ENCODE results near the gene KIF26B. TPM values are rescaled to one million over a fixed set of nuclear protein-coding genes. Genes with fewer than 3 reads are reported as not detected.
A peak's percentile ranks its signal among the peaks of the same experiment; 100 is the strongest.

Gene KIF26B
- total and polyA plus RNA-seq, 2 donors: 0.43 to 1.6 TPM

DNA sequence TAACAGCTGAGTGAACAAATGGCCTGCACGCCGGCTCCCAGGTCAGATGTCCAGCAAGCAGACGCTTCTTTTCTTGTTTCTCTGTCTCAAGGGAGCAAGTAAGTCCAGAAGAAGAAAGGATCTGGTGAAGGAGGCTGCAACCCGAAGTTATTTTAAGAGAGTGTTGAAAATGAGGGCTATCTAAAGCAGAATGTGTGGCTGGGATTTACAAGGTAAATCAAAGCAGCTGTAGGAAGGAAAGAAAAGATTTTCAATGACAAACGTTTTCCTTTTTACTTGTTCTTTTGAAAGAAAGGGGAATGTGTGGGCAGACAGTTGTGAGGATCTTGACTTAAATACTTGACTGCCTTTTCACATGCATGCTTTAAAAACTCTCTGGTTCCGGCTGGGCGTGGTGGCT, 311.5 kb downstream of the KIF26B start:
- Histone ChIP-seq H3K4me3 (ENCODE audit: low read length in 2 of 2) (no peak overlapping the region), H3K27me3 (ENCODE audit: control insufficient read depth in 2 of 2, insufficient read depth in 1 of 2, low read length in 1 of 2) (peaks cover 0 to 4% of the 10 kb centered on the region in 2 donors), H3K27ac (ENCODE audit: low read depth in 1 of 2, low read length in 1 of 2) (no peak overlapping the region), H3K4me1 (ENCODE audit: control insufficient read depth in 2 of 2, insufficient read depth in 2 of 2, low read length in 2 of 2) (no peaks in the 10 kb centered on the region), H3K36me3 (ENCODE audit: control insufficient read depth in 2 of 2, insufficient read depth in 2 of 2, low read length in 1 of 2) (no peaks in the 10 kb centered on the region), H3K9me3 (ENCODE audit: control insufficient read depth in 2 of 2, insufficient read depth in 1 of 2, low read length in 1 of 2) (no peaks in the 10 kb centered on the region)
- WGBS: 72% methylated on average over 7 of the region's 7 CpGs
- DNase-seq (ENCODE audit: low read depth in 6 of 9, low spot score in 9 of 9): no peak

DNA sequence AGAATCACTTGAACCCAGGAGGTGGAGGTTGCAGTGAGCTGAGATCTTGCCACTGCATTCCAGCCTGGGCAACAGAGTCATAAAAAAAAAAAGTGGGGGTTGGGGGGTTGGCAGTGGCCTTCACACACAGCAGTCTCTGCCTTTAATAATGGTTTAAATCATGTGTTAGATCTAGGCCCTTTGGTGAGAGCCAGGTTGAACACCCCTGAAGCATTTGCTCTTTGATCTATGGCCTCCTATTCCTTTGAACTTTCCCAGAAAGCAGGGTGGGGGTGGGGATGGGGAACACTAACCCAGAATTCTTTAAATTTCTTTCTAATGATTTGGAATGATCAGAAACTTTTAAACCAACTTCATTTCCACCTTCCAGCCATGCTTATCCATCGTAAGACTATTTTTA, 313.0 kb downstream of the KIF26B start:
- Histone ChIP-seq H3K27me3 (ENCODE audit: control insufficient read depth in 2 of 2, insufficient read depth in 1 of 2, low read length in 1 of 2) (peaks cover 0 to 4% of the 10 kb centered on the region in 2 donors), H3K4me1 (ENCODE audit: control insufficient read depth in 2 of 2, insufficient read depth in 2 of 2, low read length in 2 of 2) (no peaks in the 10 kb centered on the region), H3K9me3 (ENCODE audit: control insufficient read depth in 2 of 2, insufficient read depth in 1 of 2, low read length in 1 of 2) (no peaks in the 10 kb centered on the region), H3K36me3 (ENCODE audit: control insufficient read depth in 2 of 2, insufficient read depth in 2 of 2, low read length in 1 of 2) (no peaks in the 10 kb centered on the region), H3K4me3 (ENCODE audit: low read length in 2 of 2) (no peak overlapping the region), H3K27ac (ENCODE audit: low read depth in 1 of 2, low read length in 1 of 2) (no peak overlapping the region)
- 100% methylated on average over 1 of the region's 1 CpG for WGBS
- DNase-seq (ENCODE audit: low read depth in 6 of 9, low spot score in 9 of 9): no peak

DNA sequence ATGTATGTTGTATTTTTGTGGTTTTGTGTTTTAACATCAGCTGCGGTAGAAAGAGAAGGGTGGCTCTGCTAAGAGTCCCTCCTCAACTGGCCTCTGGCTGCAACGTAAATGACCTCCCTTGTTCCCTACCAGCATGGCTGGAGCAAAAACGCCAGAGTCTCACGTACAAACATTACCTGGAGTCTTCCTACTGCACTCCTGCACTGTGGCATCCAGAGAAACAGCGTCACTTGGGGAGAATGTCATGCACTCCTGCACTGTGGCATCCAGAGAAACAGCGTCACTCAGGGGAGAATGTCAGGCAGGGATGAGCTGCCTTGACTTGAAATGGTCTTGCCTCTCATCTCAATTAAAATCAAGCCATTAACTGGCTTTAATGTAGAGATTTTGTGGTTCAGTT, 314.2 kb downstream of the KIF26B start:
- Histone ChIP-seq H3K27ac (ENCODE audit: low read depth in 1 of 2, low read length in 1 of 2) (peak overlapping the region in 1 of 2 donors; percentile 5), H3K27me3 (ENCODE audit: control insufficient read depth in 2 of 2, insufficient read depth in 1 of 2, low read length in 1 of 2) (peaks cover 0 to 4% of the 10 kb centered on the region in 2 donors), H3K9me3 (ENCODE audit: control insufficient read depth in 2 of 2, insufficient read depth in 1 of 2, low read length in 1 of 2) (no peaks in the 10 kb centered on the region), H3K36me3 (ENCODE audit: control insufficient read depth in 2 of 2, insufficient read depth in 2 of 2, low read length in 1 of 2) (no peaks in the 10 kb centered on the region), H3K4me3 (ENCODE audit: low read length in 2 of 2) (no peak overlapping the region), H3K4me1 (ENCODE audit: control insufficient read depth in 2 of 2, insufficient read depth in 2 of 2, low read length in 2 of 2) (no peaks in the 10 kb centered on the region)
- DNase-seq (ENCODE audit: low read depth in 6 of 9, low spot score in 9 of 9): no peak
- 92% methylated on average over 6 of the region's 6 CpGs for WGBS

DNA sequence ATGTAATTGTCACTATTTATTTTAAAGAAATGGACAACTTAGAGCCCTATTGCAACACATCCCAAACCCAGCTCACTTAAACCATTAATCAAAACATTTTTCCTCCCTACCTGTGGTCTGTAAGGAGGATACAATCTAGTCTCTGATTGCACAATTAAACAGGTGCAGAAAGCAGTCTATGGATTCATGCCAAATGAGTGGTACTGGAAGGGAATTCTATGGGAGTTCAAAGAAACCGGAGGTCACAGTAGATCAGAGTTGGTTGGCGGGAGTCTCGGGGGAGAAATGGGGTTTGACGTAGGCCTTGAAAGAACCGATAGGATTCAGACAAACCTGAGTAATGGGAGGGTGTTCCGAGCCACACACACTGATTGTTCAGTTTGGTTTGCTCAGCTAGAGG, 314.9 kb downstream of the KIF26B start:
- H3K27me3 ChIP-seq (ENCODE audit: control insufficient read depth in 2 of 2, insufficient read depth in 1 of 2, low read length in 1 of 2): peaks cover 0 to 4% of the 10 kb centered on the region in 2 donors
- no peaks in the 10 kb centered on the region for H3K9me3 ChIP-seq (ENCODE audit: control insufficient read depth in 2 of 2, insufficient read depth in 1 of 2, low read length in 1 of 2)
- H3K4me1 ChIP-seq (ENCODE audit: control insufficient read depth in 2 of 2, insufficient read depth in 2 of 2, low read length in 2 of 2): no peaks in the 10 kb centered on the region
- no peak for DNase-seq (ENCODE audit: low read depth in 6 of 9, low spot score in 9 of 9)
- no peaks in the 10 kb centered on the region for H3K36me3 ChIP-seq (ENCODE audit: control insufficient read depth in 2 of 2, insufficient read depth in 2 of 2, low read length in 1 of 2)
- no peak overlapping the region for H3K27ac ChIP-seq (ENCODE audit: low read depth in 1 of 2, low read length in 1 of 2)
- no peak overlapping the region for H3K4me3 ChIP-seq (ENCODE audit: low read length in 2 of 2)
- 95% methylated on average over 6 of the region's 6 CpGs for WGBS

DNA sequence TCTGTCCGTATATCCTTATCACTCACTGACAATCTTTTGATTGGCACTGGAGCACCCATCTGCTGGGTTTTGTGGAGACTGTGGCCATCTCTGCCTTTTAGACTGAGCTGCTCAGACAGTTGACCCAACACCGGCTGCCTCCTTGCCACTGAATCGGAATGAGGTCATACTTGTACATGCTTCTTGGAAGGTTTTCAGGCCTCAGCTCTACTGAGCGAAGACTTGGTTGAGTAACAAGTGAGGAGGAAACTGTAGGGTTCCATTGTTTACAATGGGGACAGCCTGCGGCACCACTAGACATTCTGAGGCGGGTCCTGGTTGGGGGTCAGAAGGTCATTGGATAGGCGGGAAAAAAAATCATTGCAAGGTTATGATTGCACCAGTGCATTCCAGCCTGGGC, 320.3 kb downstream of the KIF26B start:
- no peaks in the 10 kb centered on the region for H3K4me1 ChIP-seq (ENCODE audit: control insufficient read depth in 2 of 2, insufficient read depth in 2 of 2, low read length in 2 of 2)
- H3K27me3 ChIP-seq (ENCODE audit: control insufficient read depth in 2 of 2, insufficient read depth in 1 of 2, low read length in 1 of 2): no peaks in the 10 kb centered on the region
- no peak overlapping the region for H3K4me3 ChIP-seq (ENCODE audit: low read length in 2 of 2)
- 97% methylated on average over 7 of the region's 7 CpGs for WGBS
- H3K27ac ChIP-seq (ENCODE audit: low read depth in 1 of 2, low read length in 1 of 2): no peak overlapping the region
- no peak for DNase-seq (ENCODE audit: low read depth in 6 of 9, low spot score in 9 of 9)
- no peaks in the 10 kb centered on the region for H3K9me3 ChIP-seq (ENCODE audit: control insufficient read depth in 2 of 2, insufficient read depth in 1 of 2, low read length in 1 of 2)
- no peaks in the 10 kb centered on the region for H3K36me3 ChIP-seq (ENCODE audit: control insufficient read depth in 2 of 2, insufficient read depth in 2 of 2, low read length in 1 of 2)

DNA sequence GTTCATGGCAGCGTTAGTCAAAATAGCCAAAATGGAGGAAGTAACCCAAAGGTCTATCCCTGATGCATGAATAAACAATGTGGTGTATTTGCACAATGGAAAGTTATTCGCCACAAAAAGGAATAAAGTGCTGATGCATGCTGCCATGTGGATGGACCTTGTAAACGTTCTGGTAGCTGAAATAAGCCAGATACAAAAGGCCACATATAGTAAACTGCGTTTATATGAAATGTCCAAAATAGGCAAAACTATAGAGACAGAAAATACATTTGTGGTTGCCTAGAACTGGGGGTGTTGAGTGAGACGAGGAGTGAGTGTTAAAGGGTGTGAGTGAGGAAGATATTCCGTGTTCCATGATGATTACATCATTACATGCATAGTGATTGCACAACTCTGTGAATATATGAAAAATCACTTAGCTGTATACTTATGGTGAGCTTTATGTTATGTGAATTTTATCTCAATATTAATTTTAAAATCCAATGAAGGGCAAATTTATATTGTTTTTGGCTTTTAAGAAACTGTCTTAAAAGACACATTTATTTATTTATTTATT, 321.3 kb downstream of the KIF26B start:
- no peaks in the 10 kb centered on the region for H3K9me3 ChIP-seq (ENCODE audit: control insufficient read depth in 2 of 2, insufficient read depth in 1 of 2, low read length in 1 of 2)
- 93% methylated on average over 6 of the region's 6 CpGs for WGBS

DNA sequence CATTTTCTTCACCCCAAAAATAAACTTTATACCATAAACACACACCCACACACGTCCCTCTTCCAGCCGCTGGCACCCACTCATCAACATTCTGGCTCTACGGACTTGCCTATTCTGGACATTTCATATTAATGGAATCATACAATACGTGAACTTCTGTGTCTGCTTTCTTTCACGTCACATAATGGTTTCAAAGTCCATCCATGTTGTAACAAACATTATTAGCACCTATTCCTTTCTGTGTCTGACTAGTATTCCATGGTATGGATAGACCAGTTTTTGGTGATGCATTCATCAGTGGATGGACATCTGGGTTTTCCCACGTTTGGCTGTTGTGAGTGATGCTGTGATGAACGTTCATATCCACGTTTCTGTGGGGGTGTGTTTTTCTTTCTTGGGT, 323.2 kb downstream of the KIF26B start:
- 96% methylated on average over 8 of the region's 8 CpGs for WGBS
- Histone ChIP-seq H3K4me3 (ENCODE audit: low read length in 2 of 2) (no peak overlapping the region), H3K9me3 (ENCODE audit: control insufficient read depth in 2 of 2, insufficient read depth in 1 of 2, low read length in 1 of 2) (no peaks in the 10 kb centered on the region), H3K27ac (ENCODE audit: low read depth in 1 of 2, low read length in 1 of 2) (no peak overlapping the region), H3K36me3 (ENCODE audit: control insufficient read depth in 2 of 2, insufficient read depth in 2 of 2, low read length in 1 of 2) (no peaks in the 10 kb centered on the region), H3K4me1 (ENCODE audit: control insufficient read depth in 2 of 2, insufficient read depth in 2 of 2, low read length in 2 of 2) (no peaks in the 10 kb centered on the region), H3K27me3 (ENCODE audit: control insufficient read depth in 2 of 2, insufficient read depth in 1 of 2, low read length in 1 of 2) (no peaks in the 10 kb centered on the region)
- no peak for DNase-seq (ENCODE audit: low read depth in 6 of 9, low spot score in 9 of 9)

More for the DNA sequence above, 321.3 kb downstream of the KIF26B start:
- H3K27me3 ChIP-seq (ENCODE audit: control insufficient read depth in 2 of 2, insufficient read depth in 1 of 2, low read length in 1 of 2): no peaks in the 10 kb centered on the region
- H3K27ac ChIP-seq (ENCODE audit: low read depth in 1 of 2, low read length in 1 of 2): no peak overlapping the region
- H3K4me1 ChIP-seq (ENCODE audit: control insufficient read depth in 2 of 2, insufficient read depth in 2 of 2, low read length in 2 of 2): no peaks in the 10 kb centered on the region
- H3K36me3 ChIP-seq (ENCODE audit: control insufficient read depth in 2 of 2, insufficient read depth in 2 of 2, low read length in 1 of 2): no peaks in the 10 kb centered on the region
- H3K4me3 ChIP-seq (ENCODE audit: low read length in 2 of 2): no peak overlapping the region
- DNase-seq (ENCODE audit: low read depth in 6 of 9, low spot score in 9 of 9): no peak

DNA sequence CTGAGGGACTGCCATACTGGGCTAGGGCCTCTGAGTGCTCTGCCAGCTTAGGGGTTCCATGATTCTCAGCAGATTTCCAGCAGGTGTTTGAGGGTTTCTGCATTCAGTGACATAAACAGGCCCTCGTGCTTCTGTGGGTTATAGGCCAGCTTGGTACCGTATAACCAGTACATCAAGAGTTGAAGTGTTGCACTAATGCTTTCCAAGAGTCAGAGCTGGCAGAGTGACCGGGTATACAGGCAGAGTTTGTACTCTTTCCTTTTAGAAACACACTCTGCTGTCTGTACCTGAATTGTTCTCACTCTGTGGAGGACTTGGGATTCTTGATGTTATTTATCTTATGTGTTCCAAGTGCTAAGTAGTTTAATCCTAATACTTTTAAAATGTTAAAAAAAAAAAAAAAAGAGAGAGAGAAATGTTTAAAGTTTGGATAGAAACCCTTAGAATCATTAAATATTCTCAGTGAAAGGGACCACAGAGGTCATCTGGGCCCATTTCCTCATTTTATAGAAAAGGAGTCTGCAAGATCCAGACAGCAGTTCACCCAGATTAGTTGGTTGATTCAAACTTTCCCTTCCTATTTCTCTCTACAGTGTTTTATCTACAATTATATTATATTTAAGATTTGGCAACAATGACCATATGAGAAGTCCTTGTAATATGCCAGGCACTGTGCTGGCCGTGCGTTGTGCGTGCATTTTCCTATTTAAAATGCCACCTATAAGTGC, 325.8 kb downstream of the KIF26B start:
- no peaks in the 10 kb centered on the region for H3K9me3 ChIP-seq (ENCODE audit: control insufficient read depth in 2 of 2, insufficient read depth in 1 of 2, low read length in 1 of 2)
- no peak overlapping the region for H3K27ac ChIP-seq (ENCODE audit: low read depth in 1 of 2, low read length in 1 of 2)
- H3K4me3 ChIP-seq (ENCODE audit: low read length in 2 of 2): no peak overlapping the region
- no peaks in the 10 kb centered on the region for H3K4me1 ChIP-seq (ENCODE audit: control insufficient read depth in 2 of 2, insufficient read depth in 2 of 2, low read length in 2 of 2)
- DNase-seq (ENCODE audit: low read depth in 6 of 9, low spot score in 9 of 9): no peak
- no peaks in the 10 kb centered on the region for H3K27me3 ChIP-seq (ENCODE audit: control insufficient read depth in 2 of 2, insufficient read depth in 1 of 2, low read length in 1 of 2)
- WGBS: 97% methylated on average over 6 of the region's 6 CpGs
- H3K36me3 ChIP-seq (ENCODE audit: control insufficient read depth in 2 of 2, insufficient read depth in 2 of 2, low read length in 1 of 2): no peaks in the 10 kb centered on the region

DNA sequence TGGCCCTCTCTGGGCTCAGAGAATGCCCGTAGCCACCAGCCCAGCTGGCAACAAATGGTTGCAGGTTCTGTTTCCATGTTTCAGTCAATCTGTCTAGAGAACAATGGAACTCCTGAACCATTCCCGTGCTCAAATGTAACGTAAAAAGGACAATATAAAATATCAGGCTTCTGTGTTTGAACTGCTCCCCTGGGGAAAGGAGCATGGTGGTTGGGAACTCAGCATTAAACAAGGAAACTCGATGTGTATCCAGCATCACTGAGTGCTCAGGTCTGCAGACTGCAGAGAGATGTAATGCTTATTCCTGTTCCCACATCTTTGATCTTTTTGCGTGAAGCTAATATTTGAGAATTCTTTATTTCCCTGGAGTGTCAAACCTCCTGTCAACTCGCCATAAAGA, 326.5 kb downstream of the KIF26B start:
- Histone ChIP-seq H3K27me3 (ENCODE audit: control insufficient read depth in 2 of 2, insufficient read depth in 1 of 2, low read length in 1 of 2) (no peaks in the 10 kb centered on the region), H3K36me3 (ENCODE audit: control insufficient read depth in 2 of 2, insufficient read depth in 2 of 2, low read length in 1 of 2) (no peaks in the 10 kb centered on the region), H3K9me3 (ENCODE audit: control insufficient read depth in 2 of 2, insufficient read depth in 1 of 2, low read length in 1 of 2) (no peaks in the 10 kb centered on the region), H3K4me1 (ENCODE audit: control insufficient read depth in 2 of 2, insufficient read depth in 2 of 2, low read length in 2 of 2) (no peaks in the 10 kb centered on the region), H3K4me3 (ENCODE audit: low read length in 2 of 2) (no peak overlapping the region), H3K27ac (ENCODE audit: low read depth in 1 of 2, low read length in 1 of 2) (no peak overlapping the region)
- DNase-seq (ENCODE audit: low read depth in 6 of 9, low spot score in 9 of 9): no peak
- 88% methylated on average over 6 of the region's 6 CpGs for WGBS

Data from thymus (tissue), 11 donors.